GM18909 (cell line): ENCODE data around the gene N4BP2.

Experiments used
- ATAC-seq: cut with Tn5 transposase; IDR thresholded peaks from one replicate; pipeline ENCODE4 v1.9.1; 2021; ENCODE audit warnings: mild to moderate bottlenecking; ENCODE audit not compliant: unreplicated experiment, poor library complexity

N4BP2 gene

GRCh38 chr4:40204507-40205258 is 148.0 kb downstream of the N4BP2 start:
- no peak for ATAC-seq

- peak; percentile 69 for ATAC-seq
These were observed 148.9 kb downstream of the N4BP2 start for GRCh38 chr4:40205259-40206198.

GRCh38 chr4:40206426-40206825 is 149.8 kb downstream of the N4BP2 start:
- no peak for ATAC-seq
